Activated CD8-positive, alpha-beta memory T cell treated with anti-CD3 and anti-CD28 coated beads for 48 hours (primary cell): Measurements from ENCODE around the gene KCNN2.

Source experiments
- DNase-seq, 3 experiments: peaks; one replicate each; pipeline ENCODE4 v3.0.0-alpha.2; 2020; ENCODE audit warnings: low read depth in 2 of 3, low spot score in 2 of 3

Gene KCNN2

DNA sequence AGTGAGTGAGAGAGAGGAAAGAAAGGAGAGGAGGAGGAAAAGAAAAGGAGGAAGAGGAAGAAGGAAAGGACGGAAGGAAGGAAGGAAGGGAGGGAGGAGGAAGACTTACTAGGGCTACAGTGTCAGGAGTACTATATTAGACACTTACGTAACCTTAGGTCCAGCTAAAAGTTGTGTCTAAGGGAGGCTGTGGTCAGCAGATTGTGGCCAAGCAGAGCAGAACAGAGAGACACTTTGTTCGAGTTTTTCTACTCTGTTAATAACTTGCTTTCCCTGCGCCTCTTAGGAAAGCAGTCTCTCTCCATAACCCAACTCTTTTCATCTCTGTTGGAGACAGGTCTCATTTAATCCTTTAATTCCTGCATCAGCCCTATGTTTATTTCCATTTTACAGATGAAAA is 138.9 kb downstream of the KCNN2 start:
- no peak for DNase-seq

DNA sequence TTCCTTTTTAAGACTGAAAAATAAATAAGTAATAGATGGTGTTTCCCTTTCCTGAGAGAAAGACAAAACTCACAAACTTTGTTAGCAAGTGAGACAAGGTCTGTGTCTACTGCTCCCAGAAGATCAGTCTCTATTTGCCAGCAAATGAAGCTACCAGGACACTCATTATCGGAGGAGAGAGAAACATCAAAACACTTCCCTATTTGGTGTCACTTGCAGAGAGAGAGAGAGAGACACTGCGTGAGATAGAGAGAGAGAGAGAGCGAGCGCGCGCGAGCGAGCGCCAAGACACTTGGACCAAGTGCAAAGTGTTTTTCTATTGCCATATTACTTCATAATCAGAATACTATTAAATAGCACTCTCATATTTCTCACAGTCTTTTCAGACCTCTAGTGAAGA is 142.7 kb downstream of the KCNN2 start:
- no peak for DNase-seq

DNA sequence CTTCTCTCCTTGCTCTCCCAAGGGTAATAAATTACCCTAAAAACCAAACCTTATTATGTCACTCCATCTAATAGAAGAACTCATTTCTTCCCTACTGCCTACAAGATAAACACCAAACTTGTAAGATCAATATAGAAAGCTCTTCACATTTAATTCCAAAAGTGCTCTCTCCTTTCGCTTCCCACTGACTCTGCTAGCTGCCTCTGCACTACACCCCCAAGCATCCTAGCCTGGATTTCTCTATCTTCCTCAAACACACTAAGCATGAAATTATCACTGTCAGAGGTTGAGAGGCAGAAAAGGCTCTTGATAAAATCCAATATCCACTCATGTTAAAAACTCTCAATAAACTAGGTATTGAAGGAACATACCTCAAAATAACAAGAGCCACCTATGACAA is 162.4 kb downstream of the KCNN2 start:
- DNase-seq, result no peak

DNA sequence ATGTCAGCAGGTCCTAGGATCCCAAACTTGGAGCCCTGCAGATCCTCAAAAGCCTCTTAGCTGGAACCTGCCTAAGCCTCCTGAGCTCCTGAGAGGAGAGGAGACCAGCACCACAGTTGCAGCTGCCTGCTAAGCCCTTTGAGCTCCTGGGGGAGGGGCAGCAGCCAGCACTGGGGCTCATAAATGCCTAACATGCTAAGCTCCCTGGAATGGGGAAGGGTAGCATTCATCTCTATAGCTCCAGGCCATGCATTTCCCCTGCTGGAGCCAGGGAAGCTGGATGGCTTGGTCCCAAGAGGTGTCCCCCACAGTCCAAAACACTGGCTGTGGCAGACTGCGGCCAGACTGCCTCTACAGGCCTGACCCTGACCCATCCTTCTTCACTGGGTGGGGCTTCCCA is 182.7 kb downstream of the KCNN2 start:
- DNase-seq, result no peak
